Measurements from ENCODE around the gene RYR1.

DNA sequence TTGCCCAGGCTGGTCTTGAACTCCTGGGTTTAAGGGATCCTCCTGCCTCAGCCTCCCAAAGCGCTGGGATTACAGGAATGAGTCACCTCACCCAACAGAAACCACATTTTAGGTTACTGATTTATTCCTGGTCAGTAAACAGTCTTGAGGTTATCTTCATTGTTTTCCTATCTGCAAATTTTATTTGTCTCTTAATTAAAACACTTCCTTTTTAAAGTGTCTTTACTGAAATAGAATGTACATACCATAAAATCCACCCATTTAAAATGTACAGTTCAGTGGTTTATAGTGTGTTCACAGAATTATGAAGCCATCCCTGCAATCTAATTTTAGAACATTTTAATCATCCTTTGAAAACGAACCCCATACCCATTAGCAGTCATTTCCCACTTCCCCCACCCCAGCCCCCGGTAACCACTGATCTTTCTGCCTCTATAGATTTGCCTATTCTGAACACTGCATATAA lies 121.2 kb downstream of the RYR1 start:
- TF ChIP-seq, protein P1, sequence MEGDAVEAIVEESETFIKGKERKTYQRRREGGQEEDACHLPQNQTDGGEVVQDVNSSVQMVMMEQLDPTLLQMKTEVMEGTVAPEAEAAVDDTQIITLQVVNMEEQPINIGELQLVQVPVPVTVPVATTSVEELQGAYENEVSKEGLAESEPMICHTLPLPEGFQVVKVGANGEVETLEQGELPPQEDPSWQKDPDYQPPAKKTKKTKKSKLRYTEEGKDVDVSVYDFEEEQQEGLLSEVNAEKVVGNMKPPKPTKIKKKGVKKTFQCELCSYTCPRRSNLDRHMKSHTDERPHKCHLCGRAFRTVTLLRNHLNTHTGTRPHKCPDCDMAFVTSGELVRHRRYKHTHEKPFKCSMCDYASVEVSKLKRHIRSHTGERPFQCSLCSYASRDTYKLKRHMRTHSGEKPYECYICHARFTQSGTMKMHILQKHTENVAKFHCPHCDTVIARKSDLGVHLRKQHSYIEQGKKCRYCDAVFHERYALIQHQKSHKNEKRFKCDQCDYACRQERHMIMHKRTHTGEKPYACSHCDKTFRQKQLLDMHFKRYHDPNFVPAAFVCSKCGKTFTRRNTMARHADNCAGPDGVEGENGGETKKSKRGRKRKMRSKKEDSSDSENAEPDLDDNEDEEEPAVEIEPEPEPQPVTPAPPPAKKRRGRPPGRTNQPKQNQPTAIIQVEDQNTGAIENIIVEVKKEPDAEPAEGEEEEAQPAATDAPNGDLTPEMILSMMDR (conservative IDR thresholded peaks at IDR 0.05) = no peak
- TF ChIP-seq ZFX (IDR thresholded peaks at IDR 0.05) = no peak

Data from C4-2B (cell line).